Cardiac fibroblast (primary cell): ENCODE results near the gene PRPF8.

Experiments used
- DNase-seq, 2 donors: peaks; one replicate each; pipeline versions ENCODE4 v3.0.0 to v3.0.0-alpha.2; 2010; ENCODE audit warnings: low read depth in 2 of 2
- H3K4me3 ChIP-seq, 2 donors: replicated peaks in 1 of 2; 1 replicate in 1 of 2; 2 replicates in 1 of 2; pipeline ENCODE4 v1.5.1; 2011; ENCODE audit warnings: low read depth in 2 of 2, low read length in 2 of 2, mild to moderate bottlenecking in 2 of 2, moderate library complexity in 1 of 2
- TF ChIP-seq, protein P1 (sequence below): IDR thresholded peaks from one replicate; pipeline ENCODE4 v1.5.1; 2011; ENCODE audit warnings: low read depth, mild to moderate bottlenecking, low read length, inconsistent platforms

Gene PRPF8

DNA sequence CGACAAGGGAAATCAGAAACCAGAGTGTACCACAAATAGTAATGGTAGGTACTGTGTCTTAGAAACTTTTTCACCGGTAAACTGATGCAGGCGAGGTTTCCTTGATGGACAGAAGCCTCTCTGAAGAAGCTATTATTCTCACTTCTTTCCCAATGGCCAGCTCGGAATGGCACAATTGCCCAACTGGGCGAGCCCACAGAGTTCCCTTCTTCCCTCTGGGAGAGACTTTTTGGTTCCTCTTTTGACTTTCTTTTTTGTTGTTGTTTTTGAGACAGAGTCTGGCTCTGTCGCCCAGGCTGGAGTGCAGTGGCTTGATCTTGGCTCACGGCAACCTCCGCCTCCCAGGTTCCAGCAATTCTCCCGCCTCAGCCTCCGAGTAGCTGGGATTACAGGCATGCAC, 73.0 kb downstream of the PRPF8 start:
- H3K4me3 ChIP-seq: no peak overlapping the region
- no peak for DNase-seq
- TF ChIP-seq, protein P1, sequence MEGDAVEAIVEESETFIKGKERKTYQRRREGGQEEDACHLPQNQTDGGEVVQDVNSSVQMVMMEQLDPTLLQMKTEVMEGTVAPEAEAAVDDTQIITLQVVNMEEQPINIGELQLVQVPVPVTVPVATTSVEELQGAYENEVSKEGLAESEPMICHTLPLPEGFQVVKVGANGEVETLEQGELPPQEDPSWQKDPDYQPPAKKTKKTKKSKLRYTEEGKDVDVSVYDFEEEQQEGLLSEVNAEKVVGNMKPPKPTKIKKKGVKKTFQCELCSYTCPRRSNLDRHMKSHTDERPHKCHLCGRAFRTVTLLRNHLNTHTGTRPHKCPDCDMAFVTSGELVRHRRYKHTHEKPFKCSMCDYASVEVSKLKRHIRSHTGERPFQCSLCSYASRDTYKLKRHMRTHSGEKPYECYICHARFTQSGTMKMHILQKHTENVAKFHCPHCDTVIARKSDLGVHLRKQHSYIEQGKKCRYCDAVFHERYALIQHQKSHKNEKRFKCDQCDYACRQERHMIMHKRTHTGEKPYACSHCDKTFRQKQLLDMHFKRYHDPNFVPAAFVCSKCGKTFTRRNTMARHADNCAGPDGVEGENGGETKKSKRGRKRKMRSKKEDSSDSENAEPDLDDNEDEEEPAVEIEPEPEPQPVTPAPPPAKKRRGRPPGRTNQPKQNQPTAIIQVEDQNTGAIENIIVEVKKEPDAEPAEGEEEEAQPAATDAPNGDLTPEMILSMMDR: no peak

- no peak overlapping the region for H3K4me3 ChIP-seq
- DNase-seq: no peak
- TF ChIP-seq, protein P1: no peak
Measured at GRCh38 chr17:1608676-1609075, 76.0 kb downstream of the PRPF8 start.

GRCh38 chr17:1607971-1608320, 76.7 kb downstream of the PRPF8 start:
- no peak overlapping the region for H3K4me3 ChIP-seq
- no peak for DNase-seq
- TF ChIP-seq, protein P1: no peak

DNA sequence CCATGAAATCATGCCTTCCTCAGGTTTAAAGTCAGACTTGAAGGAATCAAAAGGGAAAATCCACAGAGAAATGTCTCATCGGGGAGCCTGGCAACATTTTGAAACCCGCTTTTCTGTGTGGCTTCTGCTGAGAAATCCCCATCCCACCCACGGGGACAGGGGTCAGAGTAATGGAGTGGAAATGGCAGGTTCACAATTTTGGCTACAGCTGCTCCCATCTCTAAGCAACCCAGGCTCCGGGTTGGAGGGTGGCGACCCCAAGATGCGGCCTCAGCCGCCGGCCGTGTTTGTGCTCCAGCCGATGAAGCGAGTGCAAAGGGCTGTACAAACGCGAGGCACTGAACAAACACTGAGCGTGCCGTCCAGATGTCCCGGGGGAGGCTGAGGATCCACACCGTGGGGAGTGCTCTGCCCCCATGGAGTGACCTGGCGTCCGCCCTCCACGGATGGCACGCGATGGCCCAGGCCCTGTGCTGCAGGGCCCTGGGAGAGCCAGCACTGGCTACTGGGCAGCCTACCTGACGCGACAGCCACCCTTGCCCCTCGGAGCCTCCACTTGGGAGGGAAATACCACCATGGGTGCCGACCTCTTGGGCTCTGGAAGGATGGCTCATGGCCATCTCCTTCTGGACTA, 78.2 kb downstream of the PRPF8 start:
- no peak for DNase-seq
- H3K4me3 ChIP-seq: no peak overlapping the region
- TF ChIP-seq, protein P1: no peak

DNA sequence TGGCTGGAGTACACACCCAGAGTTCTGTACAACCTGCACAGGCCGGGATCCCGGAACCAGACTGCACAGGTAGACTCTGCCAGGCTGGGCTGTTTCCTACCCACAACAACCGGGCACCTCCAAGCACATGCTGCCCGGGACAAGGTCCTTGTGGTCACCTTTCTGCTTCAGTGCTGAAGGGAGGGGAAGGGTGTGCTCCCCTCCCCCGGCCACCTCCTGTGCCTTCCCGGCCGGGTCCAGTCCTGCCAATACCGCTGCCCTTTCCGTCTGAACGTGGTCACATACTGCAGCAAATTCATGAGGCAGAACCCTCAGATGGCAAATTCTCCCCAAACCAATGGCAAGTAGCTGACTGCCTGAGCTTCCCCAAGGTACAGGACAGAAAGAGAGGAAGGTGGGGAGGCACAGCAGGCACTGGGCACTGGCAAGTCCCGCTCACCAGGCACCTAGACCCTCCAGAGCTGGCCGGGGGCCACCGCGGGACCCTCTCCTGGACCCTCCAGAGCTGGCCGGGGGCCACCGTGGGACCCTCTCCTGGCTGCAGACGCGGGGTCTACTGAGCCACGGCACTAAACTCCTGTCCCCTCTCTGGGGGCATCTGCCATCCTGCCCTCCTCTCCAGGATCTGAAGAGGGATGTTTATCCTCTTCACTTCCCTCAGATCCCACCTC, 78.9 kb downstream of the PRPF8 start:
- no peak for DNase-seq
- H3K4me3 ChIP-seq: no peak overlapping the region
- TF ChIP-seq, protein P1: no peak

- H3K4me3 ChIP-seq: no peak overlapping the region
- DNase-seq: no peak
- TF ChIP-seq, protein P1: no peak
Measured at GRCh38 chr17:1604831-1605528, 79.7 kb downstream of the PRPF8 start.
